HepG2 (cell line): Measurements from ENCODE around the gene SFMBT1. TPM values are rescaled to one million over a fixed set of nuclear protein-coding genes. Genes with fewer than 3 reads are reported as not detected.

Experiments
- ATAC-seq: fragments of 200-7000 bp; cut with Tn5 transposase; 3 replicates; pipeline ENCODE4 v1.9.1; 2020; ENCODE audit warnings: mild to moderate bottlenecking, moderate library complexity
- BruUV-seq: library from RNA; stranded (reverse); fragments of 400-500 nt; replicated peaks from 2 replicates; lab custom pipeline; 2021; lab: Mats Ljungman, UMichigan
- CTCF ChIA-PET: fragments of 300-600 bp; formaldehyde crosslinking; extraction: SDS; loops from one replicate; lab custom pipeline; 2021; ENCODE audit warnings: low total read pairs, inconsistent platforms, low intra/inter-chr PET ratio; lab: Yijun Ruan, JAX
- POLR2A ChIA-PET: fragments of 350-600 bp; sonication (Branson Sonifier 250); formaldehyde crosslinking; loops from one replicate; lab custom pipeline; 2020; ENCODE audit warnings: antibody characterized with exemption, inconsistent platforms; lab: Yijun Ruan, JAX
- DNase-seq: peaks from one replicate; pipeline ENCODE4 v3.0.0-alpha.2; 2015; ENCODE audit warnings: low spot score
- FAIRE-seq: peaks from 3 replicates; lab custom pipeline; 2011; peaks lifted over from hg19 to GRCh38; lab: Jason Lieb, UNC
- H2AFZ ChIP-seq: one replicate; pipeline ENCODE4 v1.6.1; 2011; ENCODE audit warnings: low read length, inconsistent platforms
- H3K27ac ChIP-seq: fragments of 300-600 bp; 3 replicates; pipeline ENCODE4 v1.8.0; 2011; ENCODE audit warnings: mixed run types, mild to moderate bottlenecking, mixed read lengths, low read length, inconsistent platforms; ENCODE audit not compliant: insufficient read depth; ENCODE audit errors: extremely low read length
- H3K27me3 ChIP-seq, 2 experiments: fragments of 200-600 bp in 1 of 2; 2 replicates in 1 of 2; 3 replicates in 1 of 2; pipeline versions ENCODE4 v1.6.0 to v1.8.0; 2011; ENCODE audit warnings: low read length in 2 of 2, mild to moderate bottlenecking in 2 of 2, moderate library complexity in 2 of 2, inconsistent platforms in 1 of 2; ENCODE audit not compliant: insufficient read depth in 2 of 2, control insufficient read depth in 1 of 2
- H3K36me3 ChIP-seq, 2 experiments: fragments of 200-600 bp in 1 of 2; replicated peaks in 1 of 2; 2 replicates in 1 of 2; 3 replicates in 1 of 2; pipeline versions ENCODE4 v1.5.1 to v1.8.0; 2011; ENCODE audit warnings: low read length in 2 of 2, inconsistent platforms in 1 of 2; ENCODE audit not compliant: insufficient read depth in 2 of 2, control insufficient read depth in 1 of 2
- H3K4me1 ChIP-seq: 2 replicates; pipeline ENCODE4 v1.5.1; 2012; ENCODE audit warnings: low read length, inconsistent platforms; ENCODE audit not compliant: insufficient read depth
- H3K4me2 ChIP-seq: 2 replicates; pipeline ENCODE4 v1.6.0; 2011; ENCODE audit warnings: low read depth, low read length, inconsistent platforms
- H3K4me3 ChIP-seq, 3 experiments: fragments of 200-600 bp in 1 of 3; sonication (generic), shearing (Covaris generic) in 1 of 3; replicated peaks in 1 of 3; 2 replicates each; pipeline ENCODE4 v1.5.1; 2011 to 2016; ENCODE audit warnings: low read length in 3 of 3, inconsistent platforms in 2 of 3, low read depth in 2 of 3, mild to moderate bottlenecking in 2 of 3, control low read depth in 1 of 3, mixed read lengths in 1 of 3; ENCODE audit not compliant: insufficient read depth in 1 of 3
- H3K79me2 ChIP-seq: one replicate; pipeline ENCODE4 v1.6.1; 2011; ENCODE audit warnings: low read length, inconsistent platforms; ENCODE audit not compliant: insufficient read depth
- H3K9ac ChIP-seq: 2 replicates; pipeline ENCODE4 v1.6.0; 2011; ENCODE audit warnings: mild to moderate bottlenecking, low read depth, low read length, inconsistent platforms; ENCODE audit not compliant: insufficient read depth
- H3K9me3 ChIP-seq: 2 replicates; pipeline ENCODE4 v1.5.1; 2012; ENCODE audit warnings: mild to moderate bottlenecking, low read length
- H4K20me1 ChIP-seq: 2 replicates; pipeline ENCODE4 v1.6.0; 2011; ENCODE audit warnings: inconsistent platforms, mild to moderate bottlenecking, low read length, moderate library complexity; ENCODE audit not compliant: insufficient read depth
- MED8 ChIP-seq: sonication (generic); formaldehyde crosslinking; IDR thresholded peaks from 2 replicates; pipeline ENCODE4 v1.8.1; 2023; ENCODE audit warnings: mild to moderate bottlenecking, missing genetic modification reagents; ENCODE audit not compliant: insufficient replicate concordance
- MEIS2 ChIP-seq: sonication (generic); formaldehyde crosslinking; IDR thresholded peaks from 2 replicates; pipeline ENCODE4 v1.9.0; 2021; ENCODE audit warnings: mild to moderate bottlenecking, missing genetic modification reagents
- MIXL1 ChIP-seq: IDR thresholded peaks from 2 replicates; pipeline ENCODE4 v1.6.1; 2016
- TOE1 ChIP-seq: sonication (generic); formaldehyde crosslinking; IDR thresholded peaks from 2 replicates; pipeline ENCODE4 v1.4.0; 2020; ENCODE audit warnings: mild to moderate bottlenecking, missing genetic modification reagents
- ZMYM3 ChIP-seq: sonication (generic); formaldehyde crosslinking; IDR thresholded peaks from 2 replicates; pipeline ENCODE4 v1.5.1; 2020; ENCODE audit warnings: mild to moderate bottlenecking, missing genetic modification reagents
- ZNF589 ChIP-seq: sonication (generic); formaldehyde crosslinking; conservative IDR thresholded peaks from 2 replicates; pipeline ENCODE4 v1.8.0; 2022; ENCODE audit warnings: mild to moderate bottlenecking, moderate library complexity, missing genetic modification reagents
- ZNF776 ChIP-seq: sonication (generic); formaldehyde crosslinking; IDR thresholded peaks from 2 replicates; pipeline ENCODE4 v1.4.0; 2020; ENCODE audit warnings: mild to moderate bottlenecking, missing genetic modification reagents
- ZSCAN9 ChIP-seq: IDR thresholded peaks from 2 replicates; pipeline ENCODE4 v1.6.1; 2016; ENCODE audit warnings: borderline replicate concordance
- WGBS: methylation state at CpG from one replicate; pipeline ENCODE4 v1.1.6; 2017; ENCODE audit warnings: low lambda C conversion rate; 5-methylcytosine and 5-hydroxymethylcytosine counted together
- in situ Hi-C: cut with HindIII; loops from 2 replicates; pipeline ENCODE4 v1.10.0; 2017; ENCODE audit warnings: low pct_unique_long_range_greater_than_20kb; ENCODE audit not compliant: extremely low pct_ligation_motif_present
- intact Hi-C: fragments of 100-400 bp; cut with micrococcal nuclease; formaldehyde crosslinking; loops from one replicate; pipeline ENCODE4 v1.10.0; 2022; ENCODE audit not compliant: unreplicated experiment
- polyA plus RNA-seq, 8 experiments: library from polyadenylated mRNA; depleted of rRNA in 3 of 8; stranded (reverse) in 7 of 8; unstranded in 1 of 8; fragments of >200 nt; fragmentation: Illumina TruSeq in 4 of 8; extraction: Trizol in 4 of 8; gene quantifications; 2 replicates each; pipeline versions ENCODE4 v1.2.1 to v1.2.3, GENCODE V29; 2011 to 2016; ENCODE audit warnings: low read depth in 4 of 8, missing spikeins in 1 of 8, mixed read lengths in 1 of 8; ENCODE audit not compliant: insufficient read depth in 1 of 8
- total RNA-seq, 5 experiments: library from RNA; depleted of rRNA; stranded (reverse); fragments of >200 nt; fragmentation: Illumina TruSeq; extraction: Trizol; gene quantifications; 2 replicates each; pipeline ENCODE4 v1.2.3, GENCODE V29; 2016; ENCODE audit warnings: low read depth in 1 of 5

SFMBT1 gene
- total and polyA plus RNA-seq, 2 of the 13 experiments (the other 11 are each of a cell fraction or from before 2014, with no cell fraction given), result 3.8 to 12.8 TPM

GRCh38 chr3:53023072-53023823, 22.6 kb downstream of the SFMBT1 start (continued):
- TF ChIP-seq MIXL1 (CRISPR knock-in tag), result no peak
- TF ChIP-seq ZNF589 (CRISPR knock-in tag), result no peak
- no peak for TF ChIP-seq MED8 (CRISPR knock-in tag)
- no peak for TF ChIP-seq ZMYM3 (CRISPR knock-in tag)

GRCh38 chr3:53022647-53023046, 23.2 kb downstream of the SFMBT1 start:
- no peak overlapping the region for H2AFZ ChIP-seq
- intact Hi-C loops, result no loop called here
- no peaks in the 10 kb centered on the region for H3K27me3 ChIP-seq
- peaks cover 5% of the 10 kb centered on the region for H3K4me1 ChIP-seq
- H3K9me3 ChIP-seq, result no peaks in the 10 kb centered on the region
- no TSS peak for BruUV-seq
- H4K20me1 ChIP-seq, result no peaks in the 10 kb centered on the region
- H3K36me3 ChIP-seq, result no peaks in the 10 kb centered on the region
- FAIRE-seq (no peak), ATAC-seq (no peak), DNase-seq (no peak)
- no peak overlapping the region for H3K9ac ChIP-seq
- TF ChIP-seq MEIS2, result no peak
- TF ChIP-seq ZNF776, result no peak
- no peak for TF ChIP-seq TOE1 (CRISPR knock-in tag)
- no peak for TF ChIP-seq ZSCAN9 (CRISPR knock-in tag)
- in situ Hi-C loops, result no loop called here
- no peak overlapping the region for H3K27ac ChIP-seq
- POLR2A ChIA-PET, result no interaction called here
- 96% methylated on average over 3 of the region's 3 CpGs for WGBS
- CTCF ChIA-PET, result no interaction called here
- H3K4me2 ChIP-seq, result no peak overlapping the region
- peaks cover 18% of the 10 kb centered on the region for H3K79me2 ChIP-seq
- no peak overlapping the region for H3K4me3 ChIP-seq
